Left renal pelvis (tissue), 4 donors: ENCODE results near the gene ZNF239. TPM values are rescaled to one million over a fixed set of nuclear protein-coding genes. Genes with fewer than 3 reads are reported as not detected.
"Not testable (repeated sequence)": the region's sequence is repeated elsewhere in the genome, so short reads cannot be mapped to it uniquely, and the experiment has no call there.

Experiments used
- DNase-seq, 4 donors: peaks; one replicate each; pipeline ENCODE4 v3.0.0-alpha.2; 2013; ENCODE audit warnings: low read depth in 4 of 4, low spot score in 3 of 4
- polyA plus RNA-seq, 4 donors: library from polyadenylated mRNA; unstranded; fragments of 120-200 nt; gene quantifications; one replicate each; pipeline ENCODE4 v1.2.1, GENCODE V29; 2013; ENCODE audit not compliant: insufficient read length in 4 of 4

ZNF239 gene
- polyA plus RNA-seq, 4 donors = 10.4 to 13.8 (median 12.2) TPM

- no peak for DNase-seq
Measured at GRCh38 chr10:43584051-43584450, 9.6 kb upstream of the ZNF239 start.

GRCh38 chr10:43576580-43576979 lies 2.2 kb upstream of the ZNF239 start:
- no peak for DNase-seq

GRCh38 chr10:43576062-43576461 lies 1.6 kb upstream of the ZNF239 start:
- no peak for DNase-seq

- no peak for DNase-seq
Measured at GRCh38 chr10:43574906-43575305, 490 bp upstream of the ZNF239 start.

- no peak for DNase-seq
Measured at GRCh38 chr10:43573250-43574000, 991 bp downstream of the ZNF239 start.

- DNase-seq = no peak
Measured at GRCh38 chr10:43570971-43571370, 3.4 kb downstream of the ZNF239 start.

GRCh38 chr10:43569681-43570080 lies 4.7 kb downstream of the ZNF239 start:
- DNase-seq = no peak

- no peak for DNase-seq
Measured at GRCh38 chr10:43557214-43557613, 17.2 kb downstream of the ZNF239 start.

GRCh38 chr10:43543746-43544145 lies 30.7 kb downstream of the ZNF239 start:
- DNase-seq = not testable (repeated sequence)

GRCh38 chr10:43524434-43525247 lies 49.8 kb downstream of the ZNF239 start:
- no peak for DNase-seq

Other genes starting within 250 kb of the ZNF239 start
- gene FXYD4, start 203.0 kb downstream of the ZNF239 start, polyA plus RNA-seq = 1 to 10 TPM in 1 of 4 donors, under 1 TPM in 2, not detected in 1; 0.23 to 1.5 (median 0.50) TPM
- gene HNRNPF, start 165.4 kb downstream of the ZNF239 start, polyA plus RNA-seq = 100 to 1,000 TPM; 151 to 224 (median 221) TPM
- gene ZNF487, start 137.5 kb downstream of the ZNF239 start, polyA plus RNA-seq = 10 to 100 TPM in 3 of 4 donors, 1 to 10 TPM in 1; 8.4 to 12.2 (median 10.9) TPM
- 1 to 10 TPM; 4.4 to 5.3 (median 4.7) TPM for gene ZNF485, start 31.8 kb upstream of the ZNF239 start, polyA plus RNA-seq
- gene ZNF32, start 74.3 kb upstream of the ZNF239 start, polyA plus RNA-seq = 10 to 100 TPM; 61.9 to 76.7 (median 65.7) TPM